Subcutaneous preadipocyte (primary cell): ENCODE results near the gene LRRC71. TPM values are rescaled to one million over a fixed set of nuclear protein-coding genes. Genes with fewer than 3 reads are reported as not detected.

Source experiments
- small RNA-seq: library from RNA; depleted of rRNA; stranded (forward); fragments of <200 nt; gene quantifications from one replicate; pipeline ENCODE3, GENCODE V24; 2012
- total RNA-seq: library from RNA; depleted of rRNA; stranded (reverse); fragments of >200 nt; gene quantifications from 2 replicates; pipeline ENCODE4 v1.2.3, GENCODE V29; 2012

Gene LRRC71
- 0.20 TPM in 1 of 2 replicates, not detected in the other for total RNA-seq

DNA sequence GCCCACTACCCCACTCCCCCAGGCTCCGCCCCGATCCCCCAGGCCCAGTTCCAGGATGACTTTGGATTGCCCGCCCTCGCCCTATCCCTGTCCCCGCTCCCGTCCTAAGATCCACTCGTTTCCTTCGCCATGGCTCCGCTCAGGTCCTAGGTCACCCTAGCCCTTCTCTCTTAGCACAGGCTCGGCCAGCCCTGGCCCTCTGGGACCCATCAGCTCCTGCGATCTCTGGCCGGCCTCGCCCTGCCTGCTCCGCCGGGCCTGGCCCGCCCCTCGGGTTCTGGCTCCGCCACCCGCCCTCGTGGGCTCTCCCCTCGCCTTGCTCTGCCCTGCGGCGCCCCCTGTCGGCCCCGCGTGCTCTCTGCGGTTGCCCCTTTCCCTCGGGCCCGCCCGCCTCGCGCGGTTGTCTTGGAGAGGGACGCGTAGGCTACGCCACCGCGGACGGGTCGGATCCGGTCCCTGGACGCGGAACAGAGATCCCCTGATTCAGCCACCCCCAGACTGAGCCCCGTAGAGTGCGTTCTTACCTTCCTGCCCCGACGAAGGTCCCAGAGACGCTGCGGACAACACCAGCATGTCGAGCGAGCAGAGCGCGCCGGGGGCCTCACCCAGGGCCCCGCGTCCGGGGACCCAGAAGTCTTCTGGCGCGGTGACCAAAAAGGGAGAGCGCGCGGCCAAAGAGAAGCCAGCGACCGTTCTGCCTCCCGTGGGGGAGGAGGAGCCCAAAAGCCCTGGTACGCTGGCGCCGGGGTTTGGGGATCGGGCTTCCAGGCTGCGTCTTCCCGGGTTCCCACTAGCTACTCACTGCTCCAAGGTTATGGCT is at the start of gene LRRC71:
Gene LRRC71, plus strand, starts transcription at position 400 of the 820 bp plus-strand sequence. Its CDS starts 172 bp downstream, at position 572.

GRCh38 chr1:156893048-156893953 is 27.1 kb upstream of the LRRC71 start, which contains the start of gene PEAR1:
TSS of gene PEAR1 (plus strand) at chr1:156893718. CDS start at chr1:156903927, 10,209 bp downstream.

Small RNAs within 50 kb of the gene (small RNA-seq; reads per million reads assigned to genes)
- not detected for gene MIR765

Other genes with a start within 250 kb of the LRRC71 start
- 23.9 and 59.2 TPM in 2 replicates for gene NES, start 243.2 kb upstream of the LRRC71 start, total RNA-seq
- gene CRABP2, start 215.0 kb upstream of the LRRC71 start, total RNA-seq, result 27.2 and 45.6 TPM in 2 replicates
- 8.8 and 9.8 TPM in 2 replicates for gene METTL25B, start 192.2 kb upstream of the LRRC71 start, total RNA-seq
- gene ISG20L2, start 191.9 kb upstream of the LRRC71 start, total RNA-seq, result 18.0 and 25.0 TPM in 2 replicates
- 40.3 and 52.2 TPM in 2 replicates for gene MRPL24, start 179.5 kb upstream of the LRRC71 start, total RNA-seq
- gene HDGF, start 169.0 kb upstream of the LRRC71 start, total RNA-seq, result 189 and 231 TPM in 2 replicates
- gene PRCC, start 153.1 kb upstream of the LRRC71 start, total RNA-seq, result 17.3 and 21.7 TPM in 2 replicates
- 0.20 TPM in 1 of 2 replicates, not detected in the other for gene SH2D2A, start 103.8 kb upstream of the LRRC71 start, total RNA-seq
- not detected in 2 replicates for gene INSRR, start 61.5 kb upstream of the LRRC71 start, total RNA-seq
- gene NTRK1, start 59.8 kb upstream of the LRRC71 start, total RNA-seq, result 0.20 TPM in 1 of 2 replicates, not detected in the other
- gene PEAR1, start 26.9 kb upstream of the LRRC71 start, total RNA-seq, result 1.1 and 5.7 TPM in 2 replicates
- 24.6 and 34.8 TPM in 2 replicates for gene ARHGEF11, start 125.1 kb downstream of the LRRC71 start, total RNA-seq
- gene ETV3L, start 179.2 kb downstream of the LRRC71 start, total RNA-seq, result not detected in 2 replicates
- gene ETV3, start 217.8 kb downstream of the LRRC71 start, total RNA-seq, result 10.7 and 11.9 TPM in 2 replicates